Tibial nerve (tissue), 4 donors: ENCODE measurements around the gene RAB28. TPM values are rescaled to one million over a fixed set of nuclear protein-coding genes. Genes with fewer than 3 reads are reported as not detected.

Experiments
- DNase-seq, 2 donors: peaks; one replicate each; pipeline ENCODE4 v3.0.0-alpha.2; 2019; ENCODE audit warnings: low spot score in 2 of 2
- H3K27ac ChIP-seq, 4 donors: fragments of 200-600 bp; sonication (generic) in 3 of 4; one replicate each; pipeline ENCODE4 v1.5.1; 2017 to 2019; ENCODE audit warnings: mild to moderate bottlenecking in 1 of 4
- H3K27me3 ChIP-seq, 2 donors: fragments of 200-600 bp; sonication (generic) in 1 of 2; one replicate each; pipeline versions ENCODE4 v1.5.1 to v1.6.0; 2017 to 2019
- H3K36me3 ChIP-seq, 3 donors: fragments of 200-600 bp; sonication (generic); one replicate each; pipeline ENCODE4 v1.5.1; 2018 to 2019
- H3K4me1 ChIP-seq, 4 donors: fragments of 200-600 bp; sonication (generic) in 3 of 4; one replicate each; pipeline ENCODE4 v1.5.1; 2017 to 2019
- H3K4me3 ChIP-seq, 4 donors: fragments of 200-600 bp; sonication (generic) in 3 of 4; one replicate each; pipeline ENCODE4 v1.5.1; 2017 to 2019; ENCODE audit warnings: mild to moderate bottlenecking in 1 of 4, moderate library complexity in 1 of 4
- H3K9me3 ChIP-seq, 4 donors: fragments of 200-600 bp; sonication (generic) in 3 of 4; one replicate each; pipeline ENCODE4 v1.5.1; 2017 to 2019
- CTCF ChIP-seq, 5 experiments: fragments of 200-600 bp in 3 of 5; fragments of 450-650 bp in 2 of 5; sonication (generic) in 3 of 5; IDR thresholded peaks; one replicate each; pipeline ENCODE4 v1.5.1; 2016 to 2019; ENCODE audit warnings: antibody characterized with exemption in 5 of 5, mild to moderate bottlenecking in 3 of 5, moderate library complexity in 2 of 5
- EP300 ChIP-seq, 2 donors: sonication (generic); formaldehyde crosslinking; IDR thresholded peaks; one replicate each; pipeline ENCODE4 v1.6.1; 2017; ENCODE audit warnings: antibody characterized with exemption in 2 of 2, mild to moderate bottlenecking in 1 of 2
- POLR2A ChIP-seq, 2 donors: fragments of 450-650 bp; IDR thresholded peaks; one replicate each; pipeline ENCODE4 v1.6.1; 2017; ENCODE audit warnings: antibody characterized with exemption in 2 of 2, mild to moderate bottlenecking in 2 of 2, moderate library complexity in 2 of 2
- WGBS, 2 donors: methylation state at CpG; one replicate each; pipeline ENCODE4 v1.1.5; 2018; 5-methylcytosine and 5-hydroxymethylcytosine counted together
- total RNA-seq, 4 donors: library from RNA; depleted of rRNA; stranded (reverse); fragments of >200 nt; gene quantifications; one replicate each; pipeline ENCODE4 v1.1.0, GENCODE V29; 2016

Gene RAB28
- total RNA-seq, 4 donors from 2014 or later, result 18.3 to 32.2 (median 28.5) TPM

DNA sequence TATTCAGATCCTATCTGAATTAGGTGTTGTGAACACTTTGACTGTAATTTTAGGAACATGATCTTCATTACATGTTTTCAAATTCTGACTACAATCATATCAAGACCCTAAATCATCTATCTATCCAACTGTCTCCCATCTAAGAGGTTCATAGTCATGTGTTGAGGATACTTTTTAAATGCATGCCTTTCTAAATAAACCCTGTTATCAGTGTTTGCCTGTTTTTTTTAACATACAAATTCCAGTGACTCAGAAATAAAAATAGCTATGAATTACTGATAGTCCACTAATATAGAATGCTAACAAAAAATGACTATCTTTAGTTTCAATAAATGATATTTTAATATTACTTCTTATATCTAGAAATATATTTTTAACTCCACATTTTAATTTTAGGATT is 8.0 kb downstream of the RAB28 start:
- DNase-seq, result no peak
- TF ChIP-seq CTCF (IDR thresholded peaks at IDR 0.05) (no peak), EP300 (IDR thresholded peaks at IDR 0.05) (no peak), POLR2A (IDR thresholded peaks at IDR 0.05) (no peak)
- no peaks in the 10 kb centered on the region for H3K27me3 ChIP-seq

DNA sequence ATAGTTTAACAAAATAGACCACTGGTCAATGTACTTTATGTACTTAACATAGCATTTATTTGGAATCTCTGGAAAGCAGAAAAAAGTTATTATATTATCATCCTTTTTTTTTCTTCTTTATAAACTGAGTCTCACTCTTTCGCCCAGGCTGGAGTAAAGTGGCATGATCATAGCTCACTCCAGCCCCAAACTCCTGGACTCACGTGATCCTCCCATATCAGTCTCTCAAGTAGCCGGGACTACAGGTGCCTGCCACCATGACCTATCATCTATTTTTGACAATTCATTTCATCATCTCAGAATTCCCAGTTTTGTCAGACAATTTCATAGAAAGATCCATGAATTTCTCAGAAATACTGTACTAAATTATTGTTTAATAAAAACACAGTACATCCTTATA is 12.7 kb downstream of the RAB28 start:
- no peak overlapping the region for H3K4me3 ChIP-seq
- no peak overlapping the region for H3K27ac ChIP-seq
- DNase-seq, result no peak
- no peaks in the 10 kb centered on the region for H3K36me3 ChIP-seq
- H3K9me3 ChIP-seq, result no peaks in the 10 kb centered on the region
- TF ChIP-seq EP300 (IDR thresholded peaks at IDR 0.05) (no peak), POLR2A (IDR thresholded peaks at IDR 0.05) (no peak), CTCF (IDR thresholded peaks at IDR 0.05) (no peak)
- no peaks in the 10 kb centered on the region for H3K27me3 ChIP-seq
- 93 to 97% methylated on average over 3 of the region's 3 CpGs for WGBS, 2 donors
- H3K4me1 ChIP-seq, result no peaks in the 10 kb centered on the region

More for the DNA sequence above, 8.0 kb downstream of the RAB28 start:
- H3K4me1 ChIP-seq, result peaks cover 0 to 23% (median 0%) of the 10 kb centered on the region in 4 donors
- no peak overlapping the region for H3K4me3 ChIP-seq
- H3K36me3 ChIP-seq, result no peaks in the 10 kb centered on the region
- H3K27ac ChIP-seq, result no peak overlapping the region
- H3K9me3 ChIP-seq, result no peaks in the 10 kb centered on the region

DNA sequence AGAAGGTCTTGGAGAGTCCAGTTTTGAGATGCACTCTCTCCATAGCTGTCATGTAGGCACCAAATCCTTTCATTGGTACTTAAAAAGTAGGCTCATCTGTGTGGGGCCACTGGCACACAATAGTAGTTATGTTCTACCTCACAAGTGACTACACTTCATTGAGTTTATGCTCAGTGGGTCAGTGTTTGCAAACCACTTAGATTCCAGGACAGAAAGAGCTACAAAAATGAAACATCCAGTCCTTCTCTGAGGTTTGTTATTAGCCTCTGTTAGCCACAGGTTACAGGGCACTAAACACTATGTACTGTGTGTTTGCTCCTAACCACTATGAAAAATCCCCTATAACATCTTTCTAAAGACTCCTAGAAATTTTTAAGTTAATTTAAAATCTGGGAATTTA is 13.8 kb downstream of the RAB28 start:
- Histone ChIP-seq H3K27me3 (no peaks in the 10 kb centered on the region), H3K36me3 (no peaks in the 10 kb centered on the region), H3K27ac (no peak overlapping the region), H3K4me3 (no peak overlapping the region), H3K4me1 (no peaks in the 10 kb centered on the region), H3K9me3 (peaks cover 0 to 8% (median 2%) of the 10 kb centered on the region in 4 donors)
- no peak for DNase-seq
- TF ChIP-seq POLR2A (IDR thresholded peaks at IDR 0.05), result no peak
- no peak for TF ChIP-seq EP300 (IDR thresholded peaks at IDR 0.05)
- TF ChIP-seq CTCF (IDR thresholded peaks at IDR 0.05), result no peak

DNA sequence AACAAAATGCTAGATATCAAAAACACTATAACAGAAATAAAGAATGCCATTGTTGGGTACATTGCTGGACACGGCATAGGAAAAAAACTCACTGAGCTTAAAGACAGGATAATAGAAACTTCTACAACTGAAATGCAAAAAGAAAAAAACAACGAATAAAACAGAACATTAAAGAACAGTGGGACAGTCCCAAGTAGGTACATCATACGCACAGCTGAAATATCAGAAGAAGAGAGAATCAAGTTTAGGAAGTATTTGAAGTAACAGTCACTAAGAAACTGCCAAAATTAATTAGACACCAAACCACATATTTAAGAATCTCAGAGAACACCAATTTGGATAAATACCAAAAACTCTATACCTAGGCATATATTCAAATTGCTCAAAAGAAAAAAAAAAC is 19.2 kb downstream of the RAB28 start:
- DNase-seq, result no peak
- WGBS, 2 donors, result 86 to 91% methylated on average over 3 of the region's 3 CpGs
- Histone ChIP-seq H3K27ac (no peak overlapping the region), H3K9me3 (peaks cover 0 to 8% (median 2%) of the 10 kb centered on the region in 4 donors), H3K4me1 (no peaks in the 10 kb centered on the region), H3K36me3 (peaks cover 0 to 8% (median 0%) of the 10 kb centered on the region in 3 donors), H3K4me3 (no peak overlapping the region), H3K27me3 (no peaks in the 10 kb centered on the region)
- TF ChIP-seq CTCF (IDR thresholded peaks at IDR 0.05) (no peak), POLR2A (IDR thresholded peaks at IDR 0.05) (no peak), EP300 (IDR thresholded peaks at IDR 0.05) (no peak)

GRCh38 chr4:13464543-13464942 is 19.6 kb downstream of the RAB28 start:
- no peak for DNase-seq
- TF ChIP-seq POLR2A (IDR thresholded peaks at IDR 0.05), result no peak
- TF ChIP-seq CTCF (IDR thresholded peaks at IDR 0.05), result no peak
- TF ChIP-seq EP300 (IDR thresholded peaks at IDR 0.05), result no peak
- Histone ChIP-seq H3K4me3 (no peak overlapping the region), H3K27ac (no peak overlapping the region), H3K36me3 (peaks cover 0 to 12% (median 0%) of the 10 kb centered on the region in 3 donors), H3K27me3 (no peaks in the 10 kb centered on the region), H3K4me1 (no peaks in the 10 kb centered on the region), H3K9me3 (peaks cover 0 to 8% (median 2%) of the 10 kb centered on the region in 4 donors)
